Stimulated activated CD4-positive, alpha-beta T cell treated with anti-CD3 and anti-CD28 coated beads, Interleukin-2, amount 100 ng/mL, for 24 hours (primary cell): Measurements from ENCODE around the gene MICAL3.

Source experiments
- DNase-seq, 2 donors: peaks; one replicate each; pipeline ENCODE4 v3.0.0-alpha.2; 2020

Gene MICAL3

DNA sequence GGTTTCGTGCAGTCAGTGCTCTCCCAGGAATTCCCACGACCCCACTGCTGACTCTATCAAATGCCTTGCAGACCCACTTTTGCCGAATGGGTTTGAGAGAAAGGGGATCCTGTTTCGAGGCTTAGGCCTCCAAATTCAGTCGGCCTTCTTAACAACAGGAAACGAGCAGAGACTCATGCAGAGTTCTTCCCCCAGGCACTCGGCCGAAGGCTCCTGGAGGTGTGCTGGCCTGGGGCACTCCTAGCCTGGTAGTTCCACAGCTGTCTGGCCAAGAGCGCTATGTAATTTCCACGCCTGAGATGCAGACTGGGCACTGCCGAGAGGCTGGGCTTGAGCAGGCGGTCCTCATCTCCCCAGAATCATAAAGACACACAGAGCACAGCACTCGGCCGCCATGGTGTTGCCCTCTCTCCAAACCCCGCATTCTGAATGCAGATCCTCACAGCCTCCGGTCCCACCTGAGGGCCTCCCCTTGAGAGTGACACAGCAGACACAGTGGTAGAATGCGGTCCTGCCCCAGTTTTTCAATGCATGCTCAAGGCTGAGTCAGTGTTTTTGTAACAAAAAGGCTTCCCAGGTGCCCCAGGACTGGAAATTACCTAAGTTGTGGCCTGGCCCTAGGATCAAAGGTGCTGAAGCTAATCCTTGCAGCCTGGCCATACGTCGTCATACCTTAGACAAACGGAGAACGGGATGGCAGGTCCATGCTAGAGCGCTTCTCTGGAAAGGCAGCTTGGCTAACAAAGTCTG is 219.9 kb downstream of the MICAL3 start:
- no peak for DNase-seq

DNA sequence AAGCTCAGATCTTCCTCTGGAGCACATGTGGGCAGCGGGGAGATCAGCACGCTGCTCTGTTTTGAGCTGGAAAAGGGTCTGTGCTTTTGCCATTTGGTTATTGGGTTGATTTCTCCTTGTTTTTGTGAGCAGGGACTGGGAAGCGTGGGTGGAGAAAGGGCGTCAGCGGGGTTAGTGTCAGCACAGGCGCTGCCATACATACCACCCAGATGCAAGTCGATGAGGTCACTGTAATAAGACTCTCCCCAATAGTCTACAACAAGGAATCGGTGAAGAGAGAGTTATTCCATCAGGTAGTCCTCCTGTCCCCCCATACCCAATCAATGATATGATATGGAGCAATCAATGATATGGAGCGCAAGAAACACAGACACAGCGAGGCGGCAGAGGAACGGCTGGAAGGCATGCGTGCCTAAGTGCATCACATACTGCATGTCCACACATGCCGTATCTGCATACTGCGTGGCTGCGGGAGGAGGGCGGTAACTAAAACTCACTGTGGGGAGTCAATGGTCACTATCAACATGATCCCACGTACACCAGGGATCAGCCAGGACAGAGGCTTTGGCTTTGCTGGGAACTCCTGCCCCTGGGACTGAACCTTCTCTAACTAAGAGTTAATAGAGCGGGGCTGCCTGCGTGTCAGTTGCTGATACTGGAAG is 220.6 kb downstream of the MICAL3 start:
- no peak for DNase-seq

DNA sequence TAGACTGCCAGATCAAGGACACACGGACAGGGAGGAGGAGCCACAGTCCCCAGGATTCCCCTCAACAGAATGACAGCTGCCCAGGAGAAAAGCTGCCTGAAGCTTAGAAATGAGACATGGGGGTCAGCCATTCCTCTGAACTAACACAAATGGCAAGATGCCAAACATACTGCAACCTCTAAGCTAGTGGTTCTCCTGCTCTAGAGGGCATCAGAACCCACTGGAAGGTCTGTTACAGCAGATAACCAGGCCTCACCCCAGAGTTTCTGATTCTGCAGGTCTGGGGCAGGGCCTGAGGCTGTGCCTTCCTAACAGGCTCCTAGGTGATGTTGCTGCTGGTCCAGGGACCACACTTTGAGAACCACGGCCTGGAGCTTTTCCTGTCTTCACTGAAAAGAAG is 221.5 kb downstream of the MICAL3 start:
- no peak for DNase-seq

DNA sequence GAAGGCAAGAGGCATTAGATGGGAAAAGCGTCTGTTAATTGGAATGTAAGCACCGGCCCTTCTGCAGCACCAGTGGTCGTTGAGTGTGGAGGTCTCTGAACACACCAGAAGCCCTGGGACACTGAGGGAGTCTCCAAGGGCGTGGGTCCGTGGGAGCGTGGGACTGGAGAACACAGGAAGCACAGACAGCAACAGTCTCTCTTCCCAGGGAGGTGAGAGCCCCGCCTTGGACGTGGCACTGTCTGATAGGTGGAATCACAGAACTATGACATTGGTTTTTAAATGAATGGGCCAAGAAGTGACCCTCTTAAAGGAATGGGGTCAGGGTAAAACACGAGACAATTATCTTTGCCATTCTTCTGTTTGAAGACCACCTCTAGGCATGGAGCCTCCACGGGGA is 221.9 kb downstream of the MICAL3 start:
- DNase-seq: no peak

DNA sequence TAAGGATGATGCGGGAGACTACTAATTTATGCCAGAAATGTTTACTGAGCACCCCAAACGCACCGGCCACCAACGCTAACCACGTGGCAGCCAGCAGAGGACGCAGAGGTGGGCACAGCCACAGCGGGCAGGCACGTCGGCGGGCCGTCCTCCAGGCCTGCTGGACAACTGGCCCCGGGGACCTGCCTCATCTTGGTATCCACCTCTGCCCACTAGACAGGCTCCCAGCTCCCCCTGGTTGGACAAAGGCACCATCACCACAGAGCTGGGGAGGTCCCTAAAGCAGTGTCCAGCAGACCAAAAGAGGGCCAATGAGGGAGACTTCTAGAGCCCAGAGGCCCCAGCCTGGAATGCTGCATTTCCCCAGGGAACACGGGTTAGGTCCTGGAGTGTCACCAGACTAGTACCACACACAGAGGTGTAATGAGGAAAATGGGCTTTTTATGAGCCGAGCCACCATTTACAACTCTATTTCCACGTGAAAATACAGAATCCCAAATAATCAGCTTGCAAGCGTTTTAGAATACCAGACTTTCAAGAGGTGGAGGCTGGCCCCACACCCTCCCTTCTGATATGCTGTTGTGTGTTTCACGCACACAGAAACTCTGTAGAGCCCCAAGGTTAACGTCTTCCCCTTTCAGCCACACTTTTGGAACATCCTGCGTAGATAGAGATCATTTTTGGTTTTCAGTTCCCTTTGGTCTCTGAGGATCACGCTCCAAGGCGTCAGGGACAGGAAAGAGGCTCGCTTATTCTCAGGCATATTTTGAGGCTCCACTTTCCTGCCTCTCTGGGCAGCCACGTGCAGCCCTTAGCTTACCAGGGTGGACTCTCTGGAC is 226.4 kb downstream of the MICAL3 start:
- DNase-seq: no peak

DNA sequence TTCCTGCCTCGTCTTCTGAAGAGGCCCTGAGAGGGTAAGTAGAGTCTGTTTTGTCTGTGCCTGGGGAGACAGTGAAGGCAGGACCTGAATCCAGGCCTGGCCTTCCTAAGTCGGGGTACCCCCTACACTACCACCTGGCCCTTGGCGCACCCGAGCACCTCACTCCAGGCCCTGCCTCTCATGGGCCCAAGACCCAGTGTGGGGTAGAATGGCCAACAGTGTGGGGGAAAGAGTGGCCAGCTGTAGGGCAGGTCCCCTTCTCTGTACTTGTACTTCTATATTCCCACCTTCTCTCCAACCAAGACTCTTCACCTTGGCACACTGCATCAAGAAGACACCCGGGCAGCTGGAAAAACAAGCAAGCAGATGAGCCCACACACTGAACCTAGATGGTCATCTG is 227.7 kb downstream of the MICAL3 start:
- no peak for DNase-seq

DNA sequence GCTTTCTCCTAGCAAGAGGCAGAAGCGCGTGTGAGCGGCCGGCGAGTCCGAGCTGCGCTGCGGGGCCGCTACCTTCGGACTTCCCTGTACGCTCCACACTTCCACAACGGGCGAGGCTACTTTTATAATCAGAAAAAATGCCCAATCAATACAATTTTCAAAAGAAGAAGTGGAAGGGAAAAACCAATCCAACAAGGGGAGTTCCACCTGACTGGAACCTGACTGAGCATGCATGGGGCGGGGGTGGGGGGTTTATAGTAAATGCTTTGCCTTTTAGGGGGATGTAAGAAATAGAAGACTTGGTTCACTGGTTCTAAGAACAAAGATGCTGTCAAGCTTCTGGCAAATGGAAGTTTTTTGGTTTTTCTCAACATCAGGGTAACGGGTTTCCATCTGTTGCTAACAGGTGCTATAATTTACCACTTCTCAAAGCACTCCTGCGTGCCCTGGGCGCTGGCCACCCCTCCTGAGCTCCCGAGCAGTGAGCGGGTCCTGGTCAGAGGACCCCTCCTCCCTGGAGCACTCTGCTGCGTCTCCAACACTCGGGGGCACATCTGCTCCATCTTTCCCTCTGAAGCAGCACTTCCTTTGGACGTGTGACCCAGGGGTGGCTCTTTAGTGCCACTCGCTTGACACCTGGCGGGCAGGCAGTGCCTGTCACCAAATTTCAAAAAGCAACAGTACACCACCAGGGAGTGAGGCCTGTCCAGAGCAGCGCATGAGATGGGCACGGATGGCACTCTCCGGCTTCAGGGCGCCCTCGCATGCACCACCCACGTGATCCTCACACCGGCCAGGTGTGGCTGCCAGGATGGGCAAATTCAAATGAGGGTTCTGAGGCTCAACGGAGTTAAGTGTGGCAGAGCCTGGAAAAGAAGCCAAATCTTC is 228.5 kb downstream of the MICAL3 start:
- DNase-seq: no peak

DNA sequence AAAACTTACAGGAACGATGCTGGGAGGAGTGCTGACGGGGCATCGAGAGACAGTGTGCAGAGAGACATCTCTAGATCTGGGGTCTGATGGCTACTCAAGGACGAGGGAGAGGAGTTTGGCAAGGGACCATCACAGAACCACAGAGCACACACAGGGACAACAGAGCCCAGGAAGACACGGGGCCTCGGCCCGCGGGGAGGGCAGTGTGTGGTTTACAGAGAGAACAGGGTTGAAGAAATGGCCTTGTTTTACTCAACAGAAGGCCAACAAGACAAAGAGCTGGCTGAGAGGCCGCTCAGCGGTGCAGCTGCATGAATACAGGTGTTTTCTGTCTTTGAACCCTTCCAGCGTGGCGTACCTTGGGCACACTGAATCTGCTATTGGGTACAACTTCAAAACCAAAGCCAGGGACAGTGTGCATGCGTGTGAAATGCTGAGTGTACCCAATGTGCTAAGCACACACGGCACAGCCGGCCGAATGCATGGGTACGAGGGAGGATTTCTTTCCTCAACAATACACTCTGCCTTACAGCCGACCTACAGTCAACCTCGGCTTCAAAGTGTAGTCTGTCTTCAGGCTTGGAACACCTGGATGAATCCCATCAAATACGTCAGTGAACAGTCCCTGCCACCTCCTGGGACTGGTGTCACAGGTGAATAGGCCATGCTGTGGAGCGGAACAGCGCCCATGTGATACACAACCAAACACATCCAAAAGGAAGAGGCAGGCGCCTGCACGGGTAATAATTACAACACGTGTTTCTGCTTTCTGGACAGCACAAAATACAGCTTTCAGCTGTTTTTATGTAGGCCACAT is 229.4 kb downstream of the MICAL3 start:
- DNase-seq: no peak

DNA sequence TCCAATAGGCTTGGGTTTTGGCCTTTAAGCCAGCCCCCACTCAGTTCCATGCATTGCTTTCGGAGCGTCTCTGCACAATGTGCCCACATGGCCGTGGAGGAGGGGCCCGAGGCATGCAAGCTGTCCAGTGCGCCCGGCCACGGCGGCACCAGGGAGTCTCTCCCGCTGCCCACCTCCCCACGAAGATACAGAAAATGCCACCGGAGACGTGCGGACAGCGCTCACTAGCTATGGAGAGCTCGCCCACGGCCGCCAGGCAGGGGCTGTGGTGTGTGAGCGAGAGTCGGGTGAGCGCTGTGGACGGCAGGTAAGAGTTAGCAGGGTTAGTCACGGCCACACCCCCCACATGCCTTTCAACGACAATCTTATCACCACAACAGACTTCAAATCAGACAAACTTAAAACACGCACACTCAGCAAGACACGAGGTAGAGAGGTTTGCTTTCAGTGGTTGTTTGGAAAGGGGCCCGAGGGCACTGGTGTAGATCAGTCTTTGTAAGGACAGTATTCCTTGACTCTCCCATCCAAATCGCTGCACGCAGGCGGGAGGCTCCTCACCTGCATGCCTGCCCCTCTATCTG is 231.4 kb downstream of the MICAL3 start:
- DNase-seq: no peak

DNA sequence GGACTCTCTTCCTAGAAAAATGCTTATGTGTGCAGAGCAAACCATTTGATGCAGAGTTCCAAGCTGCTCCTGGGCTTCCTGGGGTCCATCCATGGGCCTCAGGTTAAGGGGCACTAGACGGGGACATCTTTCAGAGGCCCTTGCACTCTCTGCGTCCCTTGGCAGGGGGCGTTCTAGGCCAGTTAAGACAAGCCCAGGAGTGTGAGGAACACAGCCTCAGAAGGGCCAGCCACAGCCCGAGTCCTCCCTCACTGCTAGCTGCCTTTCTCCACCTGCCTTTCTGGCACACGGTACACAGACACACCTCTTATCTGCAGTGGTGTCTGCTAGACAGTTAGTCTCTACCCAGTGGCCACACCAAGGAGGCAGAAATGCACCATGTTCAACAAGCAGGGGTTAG is 232.1 kb downstream of the MICAL3 start:
- DNase-seq: no peak

DNA sequence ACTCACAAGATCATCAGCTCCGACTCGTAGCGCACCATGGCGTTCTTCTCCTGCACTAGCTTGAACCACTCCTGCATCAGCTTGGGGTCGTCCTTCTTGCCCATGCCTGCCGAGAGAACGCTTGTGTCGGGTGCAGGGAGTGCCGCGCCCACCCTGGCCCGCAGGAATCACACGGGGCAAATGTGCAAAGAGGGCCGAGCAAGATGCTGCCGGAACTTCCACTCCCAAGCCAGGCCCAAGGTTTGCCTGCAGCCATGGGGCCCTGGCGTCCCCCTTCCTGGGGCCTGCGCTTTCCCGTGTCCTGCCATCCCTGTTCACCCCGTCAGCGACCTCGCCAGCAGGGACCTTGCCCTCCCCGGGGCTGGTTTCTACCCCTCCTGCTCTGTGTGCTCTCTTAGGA is 233.2 kb downstream of the MICAL3 start:
- DNase-seq: no peak

DNA sequence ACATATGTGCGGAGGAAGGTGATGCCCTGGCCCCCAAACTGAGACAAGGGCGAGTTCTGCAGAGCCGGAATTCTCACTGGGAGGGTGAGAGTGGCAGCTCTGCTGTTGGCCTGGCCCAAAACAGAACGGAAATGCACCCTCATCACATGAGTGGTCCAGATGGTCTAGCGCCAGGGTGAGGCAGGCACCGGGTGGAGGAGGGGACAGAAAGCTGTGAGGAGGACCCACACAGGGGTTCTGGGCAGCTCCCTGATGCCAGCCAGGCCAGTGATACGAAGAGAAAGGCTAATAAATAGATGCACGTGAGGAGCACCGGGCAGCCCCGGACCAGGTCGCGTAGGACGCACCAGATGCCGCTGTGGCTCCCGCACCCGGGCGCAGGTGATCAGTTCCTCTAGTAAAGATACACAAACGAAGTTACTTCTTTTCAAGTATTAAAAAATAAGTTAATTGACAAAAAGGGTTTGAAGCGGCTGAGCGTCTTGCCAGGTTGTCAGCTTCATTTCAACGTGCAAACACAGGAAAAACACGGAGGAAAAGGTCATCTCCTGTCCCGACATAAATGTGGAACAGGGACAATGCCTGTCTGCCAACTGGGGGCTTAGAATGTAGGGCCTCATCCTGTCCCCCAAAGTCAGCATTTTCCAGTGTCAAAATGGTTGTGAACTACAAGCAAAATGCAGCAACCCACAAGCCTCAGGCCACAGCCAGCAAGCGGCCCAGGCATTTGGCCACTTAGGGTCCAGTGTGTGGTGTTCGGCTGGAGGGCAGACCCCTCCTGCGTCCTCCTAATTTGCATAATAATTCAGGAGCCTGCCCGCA is 234.8 kb downstream of the MICAL3 start:
- no peak for DNase-seq

DNA sequence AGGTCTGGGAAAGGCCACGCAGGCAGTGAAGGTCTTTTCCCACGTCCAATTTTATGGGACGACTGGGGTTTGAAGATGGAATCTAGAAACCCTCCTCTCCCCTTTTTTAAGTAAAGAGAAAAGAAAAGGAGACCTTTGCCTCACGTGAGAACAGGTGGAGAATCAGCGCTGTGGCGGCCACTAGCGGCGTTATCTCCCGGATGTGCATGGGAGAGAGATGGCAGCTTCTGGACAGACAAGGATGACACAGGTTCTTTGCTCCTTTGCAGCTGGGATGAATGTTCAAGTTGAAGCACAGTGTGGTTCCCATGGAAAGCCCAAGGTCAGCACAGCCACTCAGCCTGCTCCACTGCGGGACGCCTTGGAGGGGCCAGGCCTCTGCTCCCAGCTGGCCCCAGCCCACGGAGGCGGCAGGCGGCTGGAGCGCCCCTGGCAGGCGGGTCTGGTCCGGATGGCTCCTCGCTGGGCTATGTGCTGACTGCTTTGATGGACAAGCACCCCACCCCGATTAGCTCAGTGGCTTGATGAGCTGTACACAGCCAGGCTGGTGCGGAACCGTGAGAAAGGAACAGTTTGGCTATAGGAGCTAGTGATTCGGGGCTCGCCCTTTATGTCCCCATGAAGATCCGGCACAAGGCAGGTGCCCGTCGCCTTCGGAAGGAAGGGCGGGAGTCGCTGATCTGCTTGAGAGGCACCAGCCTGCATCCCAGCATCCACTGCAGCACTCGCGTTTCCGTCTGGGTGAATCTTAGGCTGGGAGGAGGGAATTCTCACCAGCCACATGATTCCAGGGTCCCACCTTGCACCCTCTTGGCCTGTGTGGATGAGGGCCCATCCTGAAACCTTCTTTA is 235.6 kb downstream of the MICAL3 start:
- no peak for DNase-seq

DNA sequence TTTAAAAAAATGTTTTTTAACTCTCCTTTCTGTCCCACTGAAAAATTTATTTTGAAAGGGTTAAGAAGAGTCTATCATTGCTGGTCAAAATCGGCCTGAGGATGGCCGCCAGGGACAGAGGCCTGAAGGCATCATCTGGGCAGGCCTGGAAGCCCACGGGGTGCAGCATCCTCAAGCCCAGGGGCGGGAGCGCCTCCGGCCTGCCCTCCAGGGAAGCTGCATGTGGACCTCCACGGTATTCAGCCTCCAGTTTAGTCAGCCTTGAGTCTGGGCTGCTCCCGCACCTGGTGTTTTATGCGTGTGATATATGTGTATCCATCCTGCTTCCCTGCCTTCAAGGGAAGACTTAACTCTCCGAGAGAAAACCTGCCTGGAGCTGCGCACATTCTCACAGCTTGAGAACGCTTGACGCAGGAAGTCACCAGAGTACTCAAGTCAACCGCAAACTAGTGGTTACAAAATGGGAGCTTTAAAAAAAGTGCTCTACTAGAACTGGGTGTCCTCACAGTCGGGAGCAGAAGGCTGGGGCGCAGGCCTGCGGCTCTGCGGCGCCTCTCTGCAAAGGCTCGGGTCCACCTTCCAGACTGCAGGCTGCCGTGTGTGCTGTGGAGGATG is 236.5 kb downstream of the MICAL3 start:
- DNase-seq: no peak

DNA sequence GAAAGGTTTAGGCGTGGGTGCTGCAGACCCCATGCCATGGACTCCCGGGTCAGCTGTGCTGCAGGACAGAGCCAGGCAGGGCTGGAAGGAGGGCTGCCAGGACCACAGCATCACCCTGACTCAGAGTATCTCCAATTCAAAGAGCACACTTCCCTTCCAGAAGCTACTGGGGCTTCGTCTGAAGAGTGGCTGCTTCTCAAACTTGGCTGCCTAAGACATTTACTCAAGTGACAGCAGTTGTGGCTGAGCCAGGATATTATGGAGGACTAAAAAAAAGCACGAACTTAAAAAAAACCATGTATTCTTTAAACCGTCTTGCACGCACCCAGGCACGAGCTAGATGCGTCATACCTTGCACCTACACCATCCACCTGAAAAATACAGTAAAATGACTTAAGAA is 237.1 kb downstream of the MICAL3 start:
- no peak for DNase-seq

DNA sequence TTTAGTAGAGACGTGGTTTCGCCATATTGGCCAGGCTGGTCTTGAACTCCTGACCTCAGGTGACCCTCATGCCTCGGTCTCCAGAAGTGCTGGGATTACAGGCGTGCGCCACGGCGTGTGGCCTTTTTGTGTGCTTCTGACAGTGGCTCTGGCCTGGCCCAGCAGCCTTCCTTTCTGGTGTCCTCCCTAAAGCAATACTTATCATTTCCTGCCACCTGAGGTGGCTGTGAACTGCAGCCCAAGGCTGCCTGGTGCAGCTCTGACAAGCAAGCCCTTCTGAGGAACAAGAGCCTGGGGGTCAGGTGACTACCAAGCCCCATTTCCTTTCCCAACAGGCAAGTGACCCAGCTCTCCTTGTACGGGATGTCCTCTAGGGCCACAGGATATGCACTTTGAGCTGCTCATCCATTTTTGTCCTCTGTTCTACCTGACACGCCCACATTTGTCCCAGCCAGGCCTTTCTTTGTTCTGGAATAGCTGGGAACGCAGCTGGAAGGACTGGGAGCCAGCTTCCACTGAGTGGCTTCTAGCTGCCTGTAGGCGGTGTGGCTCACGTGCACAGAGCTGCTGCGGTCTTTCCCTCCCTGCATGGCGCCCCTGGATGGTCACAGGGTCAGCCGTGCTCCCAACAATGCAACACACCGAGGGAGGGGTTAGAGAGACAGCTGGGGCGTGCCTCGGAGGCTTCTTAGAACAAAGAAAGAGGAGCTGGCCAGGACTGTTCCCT is 237.8 kb downstream of the MICAL3 start:
- no peak for DNase-seq

DNA sequence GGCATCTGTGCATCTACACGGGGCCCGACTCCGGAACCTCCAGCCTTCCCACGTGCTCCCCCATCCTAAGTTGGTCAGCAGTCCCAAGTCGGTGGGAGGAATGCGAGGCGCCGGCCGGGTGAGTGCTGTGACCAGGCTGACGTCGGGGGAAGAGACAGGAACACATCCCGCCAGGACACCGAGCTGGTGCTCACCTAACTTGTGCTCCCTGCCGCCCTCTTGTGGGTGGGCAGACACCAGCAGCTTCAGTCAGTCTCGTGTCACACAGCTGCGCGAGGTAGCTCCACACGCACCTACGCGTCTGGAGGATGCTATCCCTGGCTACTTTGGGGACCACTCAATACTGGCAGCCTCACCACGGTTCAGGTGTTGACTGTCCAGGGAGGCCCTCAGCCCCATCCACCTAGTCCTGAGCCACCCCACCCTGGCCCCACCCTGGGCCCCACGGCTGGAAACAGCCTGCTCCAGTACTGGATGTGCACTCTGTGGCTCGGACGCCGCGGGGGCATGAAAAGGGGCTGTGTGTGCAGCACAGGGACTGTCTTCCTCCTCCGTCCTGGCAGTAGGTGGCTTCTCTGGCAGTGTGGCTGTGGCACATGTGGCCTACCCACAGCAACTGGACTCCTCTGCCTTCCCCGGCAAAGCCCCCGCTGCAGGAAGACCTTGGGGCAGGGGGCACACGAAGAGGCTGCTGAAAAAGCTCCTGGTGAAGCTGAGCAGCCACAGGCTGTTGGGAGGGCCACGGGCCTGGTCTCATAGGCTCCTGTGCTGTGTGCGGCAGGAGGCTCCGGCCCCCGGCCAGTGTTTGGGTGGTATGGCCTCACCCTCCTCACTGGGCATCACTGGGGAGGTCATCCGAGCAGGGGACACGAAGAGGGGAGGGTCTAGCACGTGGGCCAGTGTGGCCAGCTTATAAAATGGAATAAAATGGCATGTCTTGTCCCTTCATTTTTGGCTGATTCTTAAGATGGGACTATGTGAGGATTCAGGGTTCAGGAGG is 238.9 kb downstream of the MICAL3 start:
- peak; percentile 82 to 83 for DNase-seq
